Astrocyte of the cerebellum (primary cell): ENCODE results near the gene TBX5.

Experiments
- DNase-seq: peaks from one replicate; pipeline ENCODE4 v3.0.0-alpha.2; 2011; ENCODE audit warnings: low read depth
- H3K4me3 ChIP-seq: 2 replicates; pipeline ENCODE4 v1.5.1; 2011; ENCODE audit warnings: mild to moderate bottlenecking, low read depth, low read length, moderate library complexity
- CTCF ChIP-seq: IDR thresholded peaks from 2 replicates; pipeline ENCODE4 v1.5.1; 2012; ENCODE audit warnings: low read length, low read depth, moderate library complexity, mild to moderate bottlenecking; ENCODE audit errors: missing control alignments
- in situ Hi-C: cut with HindIII; loops from 2 replicates; pipeline ENCODE4 v1.10.0; 2017; ENCODE audit warnings: low sequenced_read_pairs

TBX5 gene

GRCh38 chr12:114384739-114385138 is 21.2 kb downstream of the TBX5 start:
- DNase-seq: no peak
- in situ Hi-C loops: no loop called here
- no peak overlapping the region for H3K4me3 ChIP-seq
- TF ChIP-seq CTCF: no peak

- in situ Hi-C loops: no loop called here
- no peak overlapping the region for H3K4me3 ChIP-seq
- no peak for DNase-seq
- TF ChIP-seq CTCF: no peak
Observed at GRCh38 chr12:114381177-114381576, 24.8 kb downstream of the TBX5 start.

- TF ChIP-seq CTCF: no peak
- in situ Hi-C loops: no loop called here
- no peak overlapping the region for H3K4me3 ChIP-seq
- DNase-seq: no peak
Observed at GRCh38 chr12:114371733-114372132, 34.2 kb downstream of the TBX5 start.

- in situ Hi-C loops: no loop called here
- DNase-seq: no peak
- H3K4me3 ChIP-seq: no peak overlapping the region
- no peak for TF ChIP-seq CTCF
Observed at GRCh38 chr12:114371250-114371649, 34.7 kb downstream of the TBX5 start.

- DNase-seq: no peak
- H3K4me3 ChIP-seq: no peak overlapping the region
- TF ChIP-seq CTCF: no peak
- in situ Hi-C loops: no loop called here
Observed at GRCh38 chr12:114368685-114369452, 37.1 kb downstream of the TBX5 start.

GRCh38 chr12:114361992-114362391 is 44.0 kb downstream of the TBX5 start:
- DNase-seq: no peak
- no peak overlapping the region for H3K4me3 ChIP-seq
- no peak for TF ChIP-seq CTCF

More at GRCh38 chr12:114361992-114362391, 44.0 kb downstream of the TBX5 start:
- in situ Hi-C loops: no loop called here
